HG03025 (cell line): Measurements from ENCODE around the gene TMEM45B.
"Not testable (repeated sequence)": the region's sequence is repeated elsewhere in the genome, so short reads cannot be mapped to it uniquely, and the experiment has no call there.

Source experiments
- ATAC-seq: cut with Tn5 transposase; IDR thresholded peaks from one replicate; pipeline ENCODE4 v1.9.1; 2021; ENCODE audit warnings: mild to moderate bottlenecking, moderate library complexity; ENCODE audit not compliant: unreplicated experiment, low FRiP score

TMEM45B gene

DNA sequence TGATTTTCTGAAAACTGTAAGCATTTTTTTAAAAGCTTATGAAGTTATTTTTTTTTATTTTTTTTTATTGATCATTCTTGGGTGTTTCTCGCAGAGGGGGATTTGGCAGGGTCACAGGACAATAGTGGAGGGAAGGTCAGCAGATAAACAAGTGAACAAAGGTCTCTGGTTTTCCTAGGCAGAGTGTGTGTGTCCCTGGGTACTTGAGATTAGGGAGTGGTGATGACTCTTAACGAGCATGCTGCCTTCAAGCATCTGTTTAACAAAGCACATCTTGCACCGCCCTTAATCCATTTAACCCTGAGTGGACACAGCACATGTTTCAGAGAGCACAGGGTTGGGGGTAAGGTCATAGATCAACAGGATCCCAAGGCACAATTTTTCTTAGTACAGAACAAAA is 31.7 kb downstream of the TMEM45B start:
- not testable (repeated sequence) for ATAC-seq

DNA sequence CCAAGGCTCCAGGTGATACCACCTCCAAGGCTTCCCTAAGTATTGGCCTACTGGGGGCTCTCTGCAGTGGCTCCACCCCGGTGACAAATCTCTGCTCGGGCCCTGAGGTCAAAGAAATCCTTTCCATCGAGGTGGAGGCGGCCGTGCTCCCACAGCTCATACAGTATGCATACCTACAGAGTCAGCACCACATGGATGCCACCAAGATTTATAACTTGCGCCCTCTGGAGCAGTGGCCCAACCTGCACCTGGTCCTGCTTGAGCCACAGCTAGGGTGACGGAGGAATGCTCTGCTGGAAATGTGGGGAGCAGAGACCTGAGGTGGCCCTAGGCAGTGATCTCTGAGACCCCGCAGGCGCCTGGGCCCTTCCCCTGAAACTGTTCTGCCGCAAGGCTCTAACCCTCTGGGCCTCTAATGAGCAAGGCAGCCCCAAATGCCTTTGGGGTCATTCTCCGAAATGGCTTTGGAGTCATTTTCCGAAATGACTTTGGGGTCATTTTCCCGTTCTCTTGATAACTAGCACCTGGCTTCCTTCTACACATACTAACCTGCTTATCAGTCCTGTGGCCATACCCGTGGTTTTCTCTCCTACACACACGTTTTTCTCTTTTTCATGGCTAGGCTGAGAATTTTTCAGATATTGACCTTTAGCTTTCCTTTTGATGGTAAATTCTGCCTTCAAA is 33.9 kb downstream of the TMEM45B start:
- no peak for ATAC-seq

DNA sequence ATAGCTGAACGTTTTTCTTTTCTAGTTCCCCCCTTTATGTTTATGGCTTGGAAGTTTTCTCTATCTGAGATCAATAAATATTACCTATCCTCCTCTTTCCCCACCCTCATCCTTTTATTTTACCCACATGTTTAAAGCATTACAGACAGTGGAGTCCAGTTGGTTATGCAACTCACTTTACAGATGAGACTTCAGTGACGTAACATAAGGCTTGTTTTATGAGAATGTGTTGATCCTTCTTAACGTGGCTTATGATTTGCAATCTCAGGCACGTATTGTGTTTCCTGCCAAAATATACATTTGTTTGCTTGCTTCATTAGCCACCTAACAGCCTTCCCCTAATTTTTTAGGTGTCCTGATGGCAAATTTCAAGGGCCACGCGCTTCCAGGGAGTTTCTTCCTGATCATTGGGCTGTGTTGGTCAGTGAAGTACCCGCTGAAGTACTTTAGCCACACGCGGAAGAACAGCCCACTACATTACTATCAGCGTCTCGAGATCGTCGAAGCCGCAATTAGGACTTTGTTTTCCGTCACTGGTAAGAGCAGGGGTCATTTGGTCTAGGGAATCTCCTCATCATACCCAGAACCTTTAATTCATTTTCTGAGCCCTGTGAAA is 36.6 kb downstream of the TMEM45B start:
- ATAC-seq, result no peak

- ATAC-seq, result no peak
These were observed 38.0 kb downstream of the TMEM45B start for GRCh38 chr11:129853518-129854231.

- no peak for ATAC-seq
These were observed 38.7 kb downstream of the TMEM45B start for GRCh38 chr11:129854232-129854805.

- ATAC-seq, result no peak
These were observed 39.4 kb downstream of the TMEM45B start for GRCh38 chr11:129855086-129855485.

DNA sequence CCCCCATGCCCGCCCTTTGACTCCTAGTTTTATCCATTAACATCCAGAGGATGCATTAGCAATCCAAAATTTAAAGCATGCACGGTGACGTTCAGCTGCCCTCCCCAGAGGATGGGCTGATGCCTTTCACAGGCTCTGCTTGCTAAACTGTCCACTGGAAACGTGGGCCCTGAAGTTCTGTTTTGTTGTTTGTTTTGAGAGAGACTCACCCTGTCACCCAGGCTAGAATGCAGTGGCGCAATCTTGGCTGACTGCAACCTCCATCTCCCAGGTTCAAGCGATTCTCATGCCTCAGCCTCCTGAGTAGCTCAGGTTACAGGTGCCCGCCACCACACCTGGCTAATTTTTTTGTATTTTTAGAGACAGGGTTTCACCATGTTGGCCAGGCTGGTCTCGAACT is 40.4 kb downstream of the TMEM45B start:
- no peak for ATAC-seq

GRCh38 chr11:129861702-129862522 is 46.3 kb downstream of the TMEM45B start:
- ATAC-seq, result no peak

GRCh38 chr11:129864811-129865210 is 49.2 kb downstream of the TMEM45B start:
- no peak for ATAC-seq

- ATAC-seq, result no peak
These were observed 50.1 kb downstream of the TMEM45B start for GRCh38 chr11:129865701-129866100.

DNA sequence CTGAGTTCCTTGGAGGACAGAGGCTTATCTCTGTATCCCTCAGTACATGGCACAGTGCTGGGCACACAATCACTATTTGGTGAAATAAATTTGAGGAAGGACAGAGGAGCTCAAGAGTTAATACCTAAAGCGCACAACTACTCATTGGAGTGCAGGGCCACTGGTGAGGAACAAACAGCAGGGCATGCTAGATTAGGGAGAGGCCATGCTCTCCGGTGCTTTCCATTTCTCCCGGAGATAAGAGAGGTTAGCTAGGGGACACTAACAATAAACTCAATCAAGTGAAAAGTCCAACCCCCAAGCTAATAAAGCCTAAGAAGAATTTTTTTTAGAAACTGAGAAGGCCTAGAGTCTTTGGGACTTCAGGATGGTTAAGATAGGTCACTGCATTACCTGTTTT is 50.7 kb downstream of the TMEM45B start:
- ATAC-seq, result no peak

DNA sequence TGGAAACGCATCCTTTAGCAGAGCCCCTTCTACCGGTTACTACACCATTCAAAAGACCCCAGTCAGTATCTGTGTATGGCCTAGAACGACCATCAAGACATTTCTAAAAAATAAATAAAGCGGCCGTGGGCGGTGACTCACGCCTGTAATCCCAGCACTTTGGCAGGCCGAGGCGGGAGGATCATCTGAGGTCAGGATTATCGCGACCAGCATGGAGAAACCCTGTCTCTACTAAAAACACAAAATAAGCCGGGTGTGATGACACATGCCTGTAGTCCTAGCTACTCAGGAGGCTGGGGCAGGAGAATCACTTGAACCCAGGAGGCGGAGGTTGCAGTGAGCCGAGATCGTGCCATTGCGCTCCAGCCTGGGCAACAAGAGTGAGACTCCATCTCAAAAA is 53.0 kb downstream of the TMEM45B start:
- ATAC-seq, result not testable (repeated sequence)

DNA sequence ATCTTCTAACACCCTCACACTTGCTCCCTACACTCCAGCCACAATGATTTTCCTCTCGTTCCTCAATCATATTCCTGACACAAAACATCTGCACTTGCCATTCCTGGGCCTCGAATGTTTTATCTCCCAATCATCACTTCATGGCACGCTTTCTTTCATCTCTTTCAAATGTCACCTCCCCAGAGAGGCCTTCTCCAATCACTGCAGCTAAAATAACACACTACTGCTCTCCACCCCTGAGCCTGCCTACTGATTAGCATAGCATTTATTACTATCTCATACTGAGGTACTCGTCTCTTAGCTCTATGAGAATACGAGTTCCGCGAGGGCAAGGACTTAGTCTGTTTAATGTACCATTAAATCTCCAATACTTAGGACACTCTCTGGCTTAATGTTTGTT is 56.3 kb downstream of the TMEM45B start:
- ATAC-seq, result no peak

DNA sequence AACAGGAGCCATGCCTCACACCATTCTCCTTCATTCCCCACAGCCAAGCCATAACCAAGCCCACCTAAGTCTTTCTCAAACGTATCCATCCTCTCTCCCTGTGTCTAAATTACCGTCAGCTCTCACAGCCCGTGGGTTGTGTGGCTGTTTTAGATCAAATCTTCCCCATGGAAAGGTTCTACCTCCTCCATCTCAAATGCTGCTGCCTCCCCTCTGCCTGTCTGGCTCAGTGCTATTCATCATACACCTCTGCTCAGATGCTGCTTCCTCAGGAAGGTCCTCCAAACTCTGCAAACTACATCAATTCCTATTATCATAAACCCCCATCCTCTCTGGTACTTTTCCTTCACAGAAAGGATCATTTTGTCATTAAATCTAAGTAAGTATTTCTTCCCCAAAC is 64.7 kb downstream of the TMEM45B start:
- ATAC-seq, result no peak

DNA sequence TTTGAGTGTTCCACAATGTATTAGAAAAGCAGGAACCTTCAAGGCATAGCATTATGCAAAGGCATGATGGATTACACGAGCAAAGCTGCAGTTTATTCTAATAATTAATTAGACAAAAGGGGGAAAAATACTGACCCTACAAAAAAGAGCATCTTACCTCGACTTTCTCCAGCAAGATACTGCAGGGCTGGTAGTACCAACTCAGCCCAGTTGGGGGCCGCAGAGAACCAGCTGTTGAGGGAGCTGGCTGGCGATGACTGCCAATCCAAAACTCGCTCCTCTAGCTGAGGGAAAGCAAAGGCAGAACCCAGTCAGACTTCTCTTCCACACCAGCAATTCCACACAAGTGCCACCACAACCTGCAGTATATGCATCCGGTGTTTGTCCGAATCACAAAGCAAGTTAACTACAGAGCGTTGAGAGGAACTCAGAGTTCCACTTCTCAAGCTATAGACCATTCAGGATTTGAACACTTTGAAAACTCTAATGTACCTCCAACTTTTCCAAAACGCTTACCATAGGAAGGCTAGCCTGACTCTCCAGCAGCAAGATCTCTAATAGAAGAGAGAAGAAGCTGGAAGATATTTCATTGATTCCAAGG is 66.0 kb downstream of the TMEM45B start:
- no peak for ATAC-seq

GRCh38 chr11:129884581-129884980 is 68.9 kb downstream of the TMEM45B start:
- ATAC-seq, result no peak

DNA sequence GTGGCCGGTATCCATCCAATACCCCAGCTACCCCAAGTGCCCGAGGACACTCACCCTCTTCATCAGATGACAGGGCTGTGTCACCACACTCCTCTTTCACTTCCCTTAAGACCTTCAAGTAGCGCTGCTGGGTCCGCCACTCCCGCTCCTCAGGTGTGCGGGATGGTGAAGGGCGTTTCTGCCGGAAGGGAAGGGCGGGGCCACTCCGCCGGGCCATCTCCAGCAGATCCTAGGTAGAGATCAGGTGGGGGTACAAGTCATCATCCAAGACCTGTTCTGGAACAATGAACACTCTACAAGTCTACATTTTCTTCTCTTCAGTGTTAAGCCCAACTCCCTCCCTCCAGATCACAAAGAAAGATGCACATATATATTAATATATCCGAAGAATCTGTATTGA is 69.7 kb downstream of the TMEM45B start:
- ATAC-seq, result no peak

GRCh38 chr11:129888451-129888850 is 72.8 kb downstream of the TMEM45B start:
- ATAC-seq, result no peak

- ATAC-seq, result peak; percentile 32
These were observed 78.9 kb downstream of the TMEM45B start for GRCh38 chr11:129894278-129895125.
